Measurements from ENCODE around the gene UGCG.
"Not testable (repeated sequence)": the region's sequence is repeated elsewhere in the genome, so short reads cannot be mapped to it uniquely, and the experiment has no call there.

The UGCG gene

GRCh38 chr9:111890867-111891266 lies 5.7 kb upstream of the UGCG start:
- DNase-seq (ENCODE audit: low read depth): not testable (repeated sequence)

GRCh38 chr9:111891910-111892499 lies 4.6 kb upstream of the UGCG start:
- no peak for DNase-seq (ENCODE audit: low read depth)

GRCh38 chr9:111896942-111897600 lies 457 bp downstream of the UGCG start:
- DNase-seq (ENCODE audit: low read depth): peak; percentile 45

DNA sequence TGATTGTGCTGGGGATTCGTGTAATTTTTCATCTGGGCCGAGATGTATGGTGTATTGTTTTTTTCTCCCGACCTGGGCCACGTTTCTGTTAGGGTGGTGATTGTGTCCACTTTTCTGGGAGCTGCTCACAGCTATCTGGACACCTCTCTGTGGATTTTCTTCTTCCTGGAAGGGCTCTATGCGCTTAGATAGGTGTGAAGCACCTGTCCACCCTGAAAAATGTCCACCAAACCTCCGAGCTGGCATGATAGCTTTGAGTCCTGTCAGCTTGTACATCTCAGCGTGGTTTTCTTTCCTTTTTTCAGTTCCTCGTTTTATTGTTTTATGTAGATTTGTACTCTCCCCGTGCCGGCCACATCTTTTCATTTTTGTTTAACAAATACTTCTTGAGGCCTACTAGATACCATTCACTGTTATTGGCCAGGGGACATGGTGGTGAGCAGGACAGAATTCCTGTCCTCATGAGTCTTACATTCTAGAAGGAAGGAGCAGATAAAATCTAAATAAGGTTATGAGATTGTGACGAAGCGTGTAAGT lies 1.1 kb downstream of the UGCG start:
- no peak for DNase-seq (ENCODE audit: low read depth)

DNA sequence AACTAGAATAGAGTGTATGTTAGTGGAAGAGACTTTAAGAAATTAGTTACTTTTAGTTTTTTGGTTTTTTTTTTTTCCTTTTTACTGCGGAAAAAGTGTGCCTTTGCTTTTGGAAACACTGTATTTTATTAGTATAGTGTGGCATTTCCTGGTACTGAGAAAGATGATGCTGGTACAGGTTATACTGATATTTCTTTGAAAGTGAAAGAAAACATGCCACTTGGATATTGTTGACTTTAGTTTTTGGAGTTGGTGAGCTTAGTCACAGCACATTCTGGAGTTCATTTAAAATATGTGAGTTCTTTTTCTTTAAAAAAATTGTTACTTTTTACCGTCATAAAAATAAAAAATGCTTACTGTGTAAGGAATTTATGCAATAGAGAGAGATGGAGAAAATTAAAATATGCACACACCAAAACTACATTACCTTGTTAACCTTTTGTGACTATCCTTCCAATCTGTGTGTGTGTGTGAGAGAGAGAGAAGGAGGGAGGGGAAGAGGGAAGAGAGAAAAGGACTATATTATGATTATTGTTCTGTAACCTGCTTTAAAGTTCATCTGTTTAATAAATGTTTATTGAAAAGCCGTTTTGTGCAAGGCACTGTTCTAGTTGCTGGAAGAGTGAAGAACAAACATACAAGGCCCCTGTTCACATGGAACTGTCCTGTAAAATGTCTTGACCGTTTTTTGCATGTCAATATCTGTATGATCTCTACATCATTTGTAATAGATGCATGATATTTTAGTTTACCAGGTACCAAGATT lies 1.9 kb downstream of the UGCG start:
- no peak for DNase-seq (ENCODE audit: low read depth)

- no peak for DNase-seq (ENCODE audit: low read depth)
Observed at GRCh38 chr9:111900151-111900857, 3.7 kb downstream of the UGCG start.

DNA sequence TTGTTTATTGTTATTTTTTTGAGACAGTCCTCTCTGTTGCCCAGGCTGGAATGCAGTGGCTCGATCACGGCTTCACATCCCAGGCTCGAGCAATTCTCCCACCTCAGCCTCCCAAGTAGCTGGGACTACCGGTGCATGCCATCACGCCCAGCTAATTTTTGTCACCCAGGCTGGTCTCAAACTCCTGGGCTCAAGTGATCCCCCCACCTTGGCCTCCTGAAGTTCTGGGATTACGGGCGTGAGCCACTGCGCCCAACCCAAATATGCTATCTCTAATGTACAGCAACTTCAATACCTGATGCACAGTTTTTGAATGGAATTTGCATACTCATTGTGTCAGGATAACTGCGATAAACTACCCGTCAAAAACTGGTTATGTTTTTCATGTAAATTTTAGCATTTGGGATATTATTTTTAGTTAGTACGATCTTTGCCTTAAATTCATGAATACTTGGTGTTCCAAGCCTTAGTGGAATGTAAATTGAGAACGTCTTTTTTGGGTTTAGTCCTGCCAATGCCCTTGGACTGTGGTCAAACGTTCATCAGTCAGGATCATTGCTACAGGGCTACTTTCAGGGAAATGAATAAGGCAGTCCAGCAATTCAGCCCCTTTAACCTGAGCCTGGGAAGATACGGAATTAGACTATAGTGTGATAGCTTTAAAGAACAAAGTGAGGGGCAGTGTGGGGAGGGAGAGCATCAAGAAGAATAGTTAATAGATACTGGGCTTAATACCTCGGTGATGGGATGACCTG lies 4.4 kb downstream of the UGCG start:
- DNase-seq (ENCODE audit: low read depth): no peak

GRCh38 chr9:111902391-111903139 lies 6.0 kb downstream of the UGCG start:
- no peak for DNase-seq (ENCODE audit: low read depth)

DNA sequence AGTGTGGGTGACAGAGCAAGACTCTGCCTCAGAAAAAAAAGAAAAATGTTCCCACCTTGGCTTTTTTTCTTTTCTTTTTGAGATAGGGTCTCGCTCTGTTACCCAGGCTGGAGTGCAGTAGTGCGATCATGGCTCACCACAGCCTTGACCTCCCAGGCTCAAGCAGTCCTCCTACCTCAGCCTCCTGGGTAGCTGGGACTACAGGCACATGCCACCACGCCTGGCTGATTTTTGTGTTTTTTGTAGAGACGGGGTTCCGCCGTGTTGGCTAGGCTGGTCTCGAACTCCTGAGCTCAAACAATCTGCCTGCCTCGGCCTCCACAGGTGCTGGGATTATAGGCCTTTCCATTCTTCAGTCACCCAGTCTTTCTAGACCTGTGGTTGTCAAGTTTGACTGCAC lies 6.9 kb downstream of the UGCG start:
- not testable (repeated sequence) for DNase-seq (ENCODE audit: low read depth)

GRCh38 chr9:111904026-111904425 lies 7.4 kb downstream of the UGCG start:
- DNase-seq (ENCODE audit: low read depth): no peak

DNA sequence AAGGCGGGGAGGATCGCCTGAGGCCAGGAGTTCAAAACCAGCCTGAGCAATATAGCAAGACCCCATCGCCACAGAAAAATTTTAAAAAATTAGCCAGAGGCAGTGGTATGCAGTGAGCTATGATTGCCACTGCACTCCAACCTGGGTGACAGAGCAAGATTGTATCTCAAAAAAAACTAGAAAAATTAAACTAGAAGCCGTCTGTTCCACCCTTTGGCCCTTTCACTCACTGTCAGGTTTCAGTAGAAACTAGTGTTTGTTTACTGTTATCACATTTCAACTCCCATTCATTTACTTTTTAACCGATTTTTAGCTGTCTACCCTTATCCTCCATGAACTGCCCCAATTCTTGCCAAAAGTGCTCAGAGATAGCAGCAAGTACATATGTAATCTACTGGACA lies 8.3 kb downstream of the UGCG start:
- DNase-seq (ENCODE audit: low read depth): no peak

- DNase-seq (ENCODE audit: low read depth): no peak
Observed at GRCh38 chr9:111907147-111907546, 10.5 kb downstream of the UGCG start.

- no peak for DNase-seq (ENCODE audit: low read depth)
Observed at GRCh38 chr9:111909444-111909843, 12.8 kb downstream of the UGCG start.

DNA sequence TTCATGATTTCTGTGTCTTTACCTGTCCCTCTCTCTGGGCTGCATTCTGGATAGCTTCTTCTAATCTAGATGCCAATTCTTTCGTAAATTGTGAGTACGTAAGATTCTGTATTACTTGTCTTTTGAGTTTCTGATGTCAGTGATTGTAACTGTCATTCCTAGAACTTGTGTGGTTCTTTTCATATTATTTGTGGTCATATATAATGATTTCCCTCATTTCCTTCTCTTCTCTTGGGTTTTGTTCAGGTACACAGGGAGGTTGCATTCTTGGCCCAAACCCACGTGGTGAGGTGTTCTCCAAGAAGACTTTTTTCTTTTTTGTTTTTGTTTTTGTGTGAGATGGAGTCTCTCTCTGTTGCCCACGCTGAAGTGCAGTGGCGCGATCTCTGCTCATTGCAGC lies 13.8 kb downstream of the UGCG start:
- DNase-seq (ENCODE audit: low read depth): no peak

DNA sequence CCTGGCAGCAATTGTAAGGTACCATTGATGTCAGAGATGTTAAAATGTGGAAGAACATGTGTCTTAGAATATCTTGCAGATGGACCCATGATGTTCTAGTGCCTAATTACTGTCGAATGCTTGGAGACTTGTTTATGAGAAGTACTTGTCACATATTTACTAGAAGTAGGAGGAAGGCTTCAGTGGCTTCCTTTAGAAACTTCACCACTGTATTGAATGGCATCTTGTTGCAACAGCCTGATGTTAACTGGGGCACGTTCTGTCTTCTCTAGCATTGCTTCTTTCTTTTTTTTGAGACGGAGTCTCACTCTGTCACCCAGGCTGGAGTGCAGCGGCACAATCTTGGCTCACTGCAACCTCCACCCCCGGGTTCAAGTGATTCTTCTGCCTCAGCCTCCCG lies 16.5 kb downstream of the UGCG start:
- DNase-seq (ENCODE audit: low read depth): no peak

GRCh38 chr9:111914749-111915424 lies 18.3 kb downstream of the UGCG start:
- no peak for DNase-seq (ENCODE audit: low read depth)

GRCh38 chr9:111915425-111915758 lies 18.8 kb downstream of the UGCG start:
- no peak for DNase-seq (ENCODE audit: low read depth)

GRCh38 chr9:111916234-111916645 lies 19.6 kb downstream of the UGCG start:
- DNase-seq (ENCODE audit: low read depth): no peak

DNA sequence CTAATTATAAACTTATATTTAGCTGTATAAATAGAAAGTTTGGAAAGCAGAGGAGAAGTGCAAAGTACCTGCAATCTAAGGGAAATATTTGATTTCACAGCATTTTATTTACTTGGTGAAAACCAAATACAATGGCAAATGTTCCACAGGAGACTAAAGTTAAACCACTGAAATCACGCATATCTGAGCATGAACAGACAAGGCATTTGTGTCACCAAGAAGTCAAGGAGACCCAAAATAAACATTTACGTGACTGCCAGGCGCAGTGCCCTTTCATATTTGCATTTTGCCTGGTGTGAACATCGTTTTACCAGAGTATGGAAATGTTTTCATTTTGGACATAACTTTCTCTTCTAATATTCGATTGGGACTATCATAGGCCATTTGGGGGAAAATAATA lies 20.6 kb downstream of the UGCG start:
- no peak for DNase-seq (ENCODE audit: low read depth)

- no peak for DNase-seq (ENCODE audit: low read depth)
Observed at GRCh38 chr9:111917980-111918379, 21.4 kb downstream of the UGCG start.

DNA sequence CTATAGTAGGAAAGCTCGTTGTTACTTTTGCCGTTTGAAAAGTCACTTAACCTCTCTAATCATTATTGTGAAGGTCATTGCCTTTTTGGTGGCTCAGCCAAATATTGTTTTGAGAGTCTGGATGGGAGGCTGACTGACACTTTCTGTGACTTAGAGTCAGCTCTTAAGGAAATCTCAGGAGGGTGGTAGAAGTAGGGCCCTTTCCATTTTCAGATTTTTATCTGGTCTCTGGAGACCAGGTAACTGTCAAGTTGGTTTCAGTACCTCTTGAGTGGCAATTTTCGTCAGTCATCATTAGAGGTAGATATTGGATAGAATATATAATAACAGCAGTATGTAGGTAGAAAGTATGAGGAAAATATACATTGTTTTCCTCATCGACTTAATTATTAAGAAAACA lies 23.3 kb downstream of the UGCG start:
- no peak for DNase-seq (ENCODE audit: low read depth)
